RKO (cell line): ENCODE measurements around the gene TMEM239.
"Not testable (repeated sequence)": the region's sequence is repeated elsewhere in the genome, so short reads cannot be mapped to it uniquely, and the experiment has no call there.

Experiments
- DNase-seq: peaks from one replicate; pipeline ENCODE4 v3.0.0-alpha.2; 2016; ENCODE audit warnings: low spot score

The TMEM239 gene

GRCh38 chr20:2820896-2821869 is 5.0 kb downstream of the TMEM239 start:
- no peak for DNase-seq

- DNase-seq = no peak
Measured at GRCh38 chr20:2822073-2822472, 5.9 kb downstream of the TMEM239 start.

GRCh38 chr20:2825761-2826160 is 9.6 kb downstream of the TMEM239 start:
- no peak for DNase-seq

- no peak for DNase-seq
Measured at GRCh38 chr20:2826655-2827054, 10.5 kb downstream of the TMEM239 start.

- no peak for DNase-seq
Measured at GRCh38 chr20:2829376-2829775, 13.2 kb downstream of the TMEM239 start.

DNA sequence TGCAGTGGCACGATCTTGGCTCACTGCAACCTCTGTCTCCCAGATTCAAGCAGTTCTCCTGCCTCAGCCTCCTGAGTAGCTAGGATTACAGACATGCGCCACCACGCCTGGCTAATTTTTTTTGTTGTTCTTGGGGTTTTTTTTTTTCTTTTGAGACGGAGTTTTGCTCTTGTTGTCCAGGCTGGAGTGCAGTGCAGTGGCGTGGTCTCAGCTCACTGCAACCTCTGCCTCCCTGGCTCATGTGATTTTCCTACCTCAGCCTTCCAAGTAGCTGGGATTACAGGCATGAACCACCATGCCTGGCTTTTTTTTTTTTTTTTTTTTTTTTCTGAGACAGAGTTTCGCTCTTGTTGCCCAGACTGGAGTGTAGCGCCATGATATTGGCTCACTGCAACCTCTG is 15.0 kb downstream of the TMEM239 start:
- not testable (repeated sequence) for DNase-seq

DNA sequence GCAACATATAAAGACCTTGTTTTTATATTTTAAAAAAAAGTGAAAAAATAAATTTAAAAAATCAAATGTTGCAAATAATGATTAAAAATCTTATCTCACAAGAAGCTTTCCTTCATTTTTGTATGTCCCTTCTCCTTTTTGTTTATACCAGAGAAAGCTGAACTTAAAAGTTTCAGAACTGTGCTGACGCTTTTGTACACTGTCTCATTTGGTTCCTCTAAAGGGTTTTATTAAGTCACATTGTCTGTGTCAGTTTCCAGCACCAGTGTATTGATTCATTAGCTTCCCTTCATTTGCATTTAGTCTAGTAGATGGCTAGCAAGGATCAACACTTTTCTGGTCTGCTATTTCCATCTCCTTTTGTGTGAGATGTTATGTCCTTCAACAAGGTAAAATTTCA is 17.6 kb downstream of the TMEM239 start:
- DNase-seq = no peak

- no peak for DNase-seq
Measured at GRCh38 chr20:2834401-2835110, 18.4 kb downstream of the TMEM239 start.

- DNase-seq = no peak
Measured at GRCh38 chr20:2835331-2835796, 19.2 kb downstream of the TMEM239 start.

- DNase-seq = no peak
Measured at GRCh38 chr20:2836035-2836434, 19.9 kb downstream of the TMEM239 start.

- no peak for DNase-seq
Measured at GRCh38 chr20:2837221-2837960, 21.2 kb downstream of the TMEM239 start.

- DNase-seq = no peak
Measured at GRCh38 chr20:2838170-2838797, 22.1 kb downstream of the TMEM239 start.

DNA sequence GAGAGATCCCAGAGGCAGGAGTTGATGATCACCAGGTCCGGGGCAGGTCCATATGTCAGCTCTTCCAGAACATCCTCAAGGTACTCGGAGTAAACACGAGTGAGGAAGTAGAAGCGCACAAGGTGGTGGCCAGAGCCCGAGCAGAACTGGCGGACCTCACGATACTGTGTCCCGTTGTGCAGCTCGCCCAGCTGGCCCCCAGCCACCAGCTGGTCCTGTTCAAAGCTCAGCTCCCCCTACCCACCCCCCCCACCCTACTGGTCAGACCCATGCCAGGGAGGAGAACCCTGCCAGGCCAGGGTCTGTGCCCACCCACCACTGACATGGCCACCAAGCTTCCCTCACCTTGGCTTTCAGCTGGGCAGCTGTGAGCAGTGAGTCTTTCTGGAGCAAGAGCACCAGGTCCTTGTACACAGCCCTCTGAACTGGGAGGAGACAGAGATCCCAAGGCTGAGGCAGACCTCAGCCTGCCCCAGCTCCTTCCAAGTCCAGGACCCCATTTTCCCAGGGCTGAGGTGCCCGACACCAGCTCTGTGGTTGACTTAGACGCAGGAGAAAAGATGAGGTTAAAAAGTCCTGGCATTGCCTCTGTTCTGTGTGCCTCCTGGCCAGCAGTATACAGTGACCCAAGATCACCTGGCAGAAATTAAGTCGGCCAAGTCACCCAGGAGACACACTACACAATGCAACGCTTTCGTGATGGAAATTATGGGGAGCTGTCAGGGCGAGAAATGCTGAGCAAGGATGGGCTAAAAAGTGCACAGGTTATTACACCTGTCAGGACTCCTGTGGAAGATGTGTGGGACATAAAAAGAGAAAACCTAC is 22.9 kb downstream of the TMEM239 start:
- DNase-seq = no peak

GRCh38 chr20:2839732-2840137 is 23.6 kb downstream of the TMEM239 start:
- DNase-seq = no peak

DNA sequence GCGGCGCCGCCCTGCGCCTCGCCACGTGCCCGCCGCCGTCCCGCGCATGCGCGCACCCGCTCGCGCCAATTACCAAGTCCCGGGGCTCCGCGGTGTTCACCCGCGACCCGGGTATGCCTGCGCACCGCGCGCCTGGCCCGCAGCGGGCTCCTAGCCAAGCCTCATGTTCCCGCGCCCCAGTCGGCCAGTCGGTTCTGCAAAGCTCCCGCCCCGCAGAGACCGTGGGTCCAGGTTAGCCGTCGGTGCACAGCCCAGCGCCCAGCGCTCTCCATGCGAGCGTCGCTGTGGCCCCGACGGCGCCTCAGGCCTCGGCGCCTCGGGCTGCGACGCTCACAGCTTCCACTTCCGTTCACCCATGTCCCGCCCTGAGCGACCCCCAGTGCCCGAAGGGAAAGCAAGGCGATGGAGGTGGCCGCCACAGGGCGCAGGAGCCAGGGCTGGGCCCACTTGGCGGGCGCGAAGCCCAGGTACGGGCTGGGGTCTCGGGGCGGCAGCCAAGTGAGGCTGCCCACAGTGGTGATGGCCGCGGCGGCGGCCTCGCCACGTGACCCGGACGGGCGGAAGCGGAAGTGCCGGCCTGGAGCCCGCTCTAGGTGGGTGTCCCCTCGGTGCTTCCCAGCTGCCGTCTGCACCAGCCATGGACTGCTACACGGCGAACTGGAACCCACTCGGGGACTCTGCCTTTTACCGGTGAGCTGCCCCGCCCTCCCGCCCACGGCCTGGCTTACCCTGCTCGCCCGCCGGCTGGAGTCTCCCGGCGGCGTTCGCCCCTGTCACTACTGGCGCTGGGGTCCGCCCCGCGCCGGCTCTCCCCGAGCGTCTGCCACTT is 24.2 kb downstream of the TMEM239 start, which contains the start of the genes PCED1A and VPS16:
Gene PCED1A, minus strand, starts transcription at position 518 of the 829 bp plus-strand sequence. CDS start 743 bp downstream, outside the sequence.
Gene VPS16, plus strand, starts transcription at position 608 of the 829 bp plus-strand sequence. Its CDS starts 30 bp downstream, at position 638.
- DNase-seq = peak; percentile 93

- DNase-seq = peak; percentile 88
Measured at GRCh38 chr20:2840967-2841531, 24.9 kb downstream of the TMEM239 start.

GRCh38 chr20:2845607-2846006 is 29.4 kb downstream of the TMEM239 start:
- no peak for DNase-seq

GRCh38 chr20:2846698-2847097 is 30.5 kb downstream of the TMEM239 start:
- no peak for DNase-seq

DNA sequence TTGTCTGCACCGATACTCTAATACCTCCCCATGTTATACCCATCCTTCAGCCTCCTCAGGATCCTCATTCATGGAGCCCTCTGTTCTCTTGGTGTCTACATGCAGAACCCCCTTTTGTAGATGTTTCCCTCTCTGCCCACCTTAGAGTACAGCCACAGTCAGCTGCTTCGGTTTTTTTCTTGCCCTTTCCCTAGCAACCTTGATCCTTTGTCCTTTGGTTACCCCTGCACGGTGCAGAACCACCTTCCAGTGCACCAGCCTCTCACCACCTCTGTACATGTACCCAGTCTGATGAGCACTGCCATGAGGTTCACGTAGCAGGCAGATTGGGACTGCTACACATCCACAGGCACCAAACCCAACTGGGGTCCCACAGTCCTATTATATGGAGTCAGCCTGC is 31.6 kb downstream of the TMEM239 start:
- no peak for DNase-seq
